HTR-8/SVneo (cell line): ENCODE measurements around the gene ZBTB7B.

Experiments
- DNase-seq: peaks from one replicate; pipeline ENCODE4 v3.0.0; 2011; ENCODE audit warnings: low spot score, mixed read lengths; ENCODE audit not compliant: insufficient read length
- FAIRE-seq: peaks from 2 replicates; lab custom pipeline; 2011; peaks lifted over from hg19 to GRCh38; lab: Jason Lieb, UNC

ZBTB7B gene

DNA sequence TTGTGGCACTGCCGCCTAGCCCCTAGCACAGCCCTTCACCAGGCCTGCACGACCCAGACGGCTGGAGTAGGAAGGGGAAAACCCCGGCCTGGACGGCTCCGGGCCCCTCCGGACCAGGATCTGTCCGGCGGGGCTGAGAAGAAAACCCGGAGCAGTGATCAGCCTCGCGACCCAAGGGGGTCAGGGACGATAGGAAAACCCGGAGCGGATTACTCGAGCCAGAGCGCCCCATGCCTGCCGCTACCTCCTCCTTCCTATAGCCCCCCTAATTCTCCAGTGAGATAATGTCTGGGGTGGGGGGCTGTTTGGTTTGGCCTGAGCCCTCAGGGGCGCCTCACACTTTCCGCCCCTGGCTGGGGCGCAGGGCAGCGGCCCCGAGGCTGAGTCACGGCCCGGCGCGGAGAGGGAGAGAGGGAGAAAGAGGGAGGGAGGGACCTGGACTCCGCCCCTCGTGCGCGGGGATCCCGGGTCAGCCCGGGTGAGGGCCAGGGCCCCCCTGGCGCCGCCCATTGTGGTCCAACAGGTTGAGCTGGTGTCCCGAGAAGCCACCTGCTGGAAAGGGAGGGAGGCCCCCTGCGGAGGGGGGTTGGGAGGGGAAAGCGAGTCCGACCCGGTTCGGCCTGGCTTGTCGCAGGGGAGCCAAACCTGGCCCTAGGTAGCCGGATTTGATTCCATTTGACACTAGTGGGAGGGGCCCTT is 1.7 kb upstream of the ZBTB7B start:
- no peak for FAIRE-seq
- peak; percentile 78 for DNase-seq

DNA sequence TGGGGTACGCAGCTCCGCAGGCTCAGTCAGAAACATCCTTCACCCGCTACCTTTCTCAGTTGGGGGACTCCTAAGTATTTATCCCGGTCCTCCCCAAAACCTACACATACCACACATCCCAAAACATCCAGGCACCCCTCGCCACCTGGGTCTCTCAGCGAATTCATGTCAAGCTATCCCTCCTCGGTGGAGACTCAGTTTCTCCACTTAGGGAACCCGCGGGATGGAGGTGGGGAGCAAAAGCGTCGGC is 1.3 kb upstream of the ZBTB7B start:
- DNase-seq: peak; percentile 38
- no peak for FAIRE-seq

GRCh38 chr1:155001675-155002463 is 733 bp upstream of the ZBTB7B start:
- FAIRE-seq: no peak
- DNase-seq: peak; percentile 96

- DNase-seq (no peak), FAIRE-seq (no peak)
Observed at GRCh38 chr1:155003227-155003765, 694 bp downstream of the ZBTB7B start.

GRCh38 chr1:155003766-155004351 is 1.3 kb downstream of the ZBTB7B start:
- DNase-seq (peak; percentile 55), FAIRE-seq (no peak)

DNA sequence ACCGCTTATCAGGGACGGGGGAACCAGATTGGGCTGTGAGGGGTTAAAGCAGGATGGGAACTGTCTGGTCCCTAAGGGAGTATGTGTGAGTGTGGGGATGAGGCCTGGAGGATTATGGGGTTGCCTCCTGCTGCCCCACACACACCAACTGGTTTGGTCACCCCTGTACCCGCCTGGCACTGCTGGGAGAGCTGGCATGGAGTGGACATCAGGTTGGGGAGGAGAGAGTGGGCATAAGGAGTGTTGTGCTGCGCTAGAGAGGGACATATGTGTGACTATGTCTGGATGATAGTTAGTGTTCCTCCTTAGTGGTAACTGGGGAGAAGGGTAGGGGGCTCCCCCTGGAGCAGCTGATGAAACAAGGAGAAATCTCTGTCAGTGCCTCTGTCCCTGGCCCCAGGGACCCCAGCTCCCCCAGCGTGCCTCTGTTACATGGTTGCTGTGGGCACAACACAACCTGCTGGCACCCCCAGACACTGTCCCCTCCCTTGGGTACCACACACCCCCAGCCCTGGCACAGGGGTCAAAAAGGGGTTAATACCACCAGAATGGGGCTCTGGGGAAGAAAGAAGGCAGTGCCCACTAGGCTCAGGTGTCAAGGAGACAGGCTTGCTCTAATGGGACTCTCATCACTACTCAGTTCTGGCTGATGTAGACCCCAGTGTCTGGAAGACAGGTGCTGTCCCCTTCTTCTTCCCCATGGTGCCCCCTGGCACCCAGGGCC is 1.9 kb downstream of the ZBTB7B start:
- no peak for DNase-seq

DNA sequence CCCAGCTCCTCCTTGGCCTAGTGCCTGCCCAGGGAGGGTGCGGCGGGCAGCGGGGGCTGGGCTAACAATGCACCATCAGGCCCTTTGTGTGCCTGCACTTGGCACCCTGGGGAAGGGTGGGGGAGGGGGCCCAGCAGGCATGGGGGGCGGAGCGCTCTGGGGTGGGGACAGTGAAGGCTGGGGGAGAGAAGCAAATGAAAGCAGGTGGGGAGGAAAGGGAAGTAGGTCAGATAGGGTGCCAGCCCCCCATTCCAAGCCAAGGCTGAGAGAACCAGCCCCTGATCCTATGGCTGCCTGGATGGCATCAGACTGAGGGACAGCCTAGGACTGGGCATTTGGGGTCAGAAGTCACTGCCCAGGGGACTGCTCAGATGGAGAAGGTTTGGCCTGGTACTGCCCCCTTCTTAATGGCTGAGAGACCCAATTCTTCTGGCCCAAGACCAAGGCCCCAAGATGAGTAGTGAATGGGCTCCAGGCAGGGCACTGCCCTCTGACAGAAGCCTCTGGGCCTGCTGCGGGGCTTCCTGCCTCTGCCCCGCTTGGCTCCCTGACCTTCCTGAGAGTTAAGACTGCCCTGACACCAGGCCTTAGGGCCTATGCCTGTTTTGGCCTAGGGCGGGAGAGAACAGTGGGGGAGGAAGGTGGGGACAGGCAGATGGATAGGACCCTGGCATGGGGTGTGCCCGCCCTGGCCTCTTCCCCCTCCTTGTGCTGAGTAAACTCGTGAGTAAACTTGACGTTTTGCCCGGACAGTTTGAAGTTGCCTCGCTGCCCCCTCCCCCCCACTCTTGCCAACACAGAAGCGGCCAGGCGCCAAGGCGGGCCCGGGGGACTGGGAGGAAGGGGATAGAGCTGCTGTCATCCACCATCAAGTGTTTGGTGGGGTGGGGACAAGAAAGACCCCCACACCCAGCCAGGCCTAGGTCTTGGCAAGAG is 2.7 kb downstream of the ZBTB7B start:
- DNase-seq (no peak), FAIRE-seq (no peak)

More for the DNA sequence above, 1.9 kb downstream of the ZBTB7B start:
- no peak for FAIRE-seq

DNA sequence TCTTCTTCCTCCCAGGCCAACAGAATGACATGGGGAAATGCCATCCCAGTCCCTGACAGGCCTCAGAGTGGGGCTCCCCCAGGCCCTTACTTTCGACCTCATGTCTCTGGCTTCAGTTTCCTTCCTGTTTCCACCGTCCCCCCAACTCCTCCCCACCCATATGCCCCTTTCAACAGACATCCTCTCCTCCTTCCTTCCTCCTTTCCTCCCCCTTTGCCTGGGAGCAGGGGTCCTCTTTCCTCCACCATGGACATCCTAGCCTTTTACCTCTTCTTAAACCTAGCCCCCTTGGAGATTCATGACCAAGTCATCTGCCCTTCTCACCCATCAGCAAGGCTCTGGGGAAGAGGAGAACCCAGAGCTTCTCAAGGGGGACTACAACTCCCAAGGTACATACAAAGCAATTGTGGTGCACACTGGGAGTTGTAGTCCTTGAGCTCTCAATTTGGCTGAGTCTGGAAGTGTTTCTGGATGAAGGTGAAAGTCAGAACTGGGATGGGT is 4.0 kb downstream of the ZBTB7B start:
- FAIRE-seq (no peak), DNase-seq (no peak)

DNA sequence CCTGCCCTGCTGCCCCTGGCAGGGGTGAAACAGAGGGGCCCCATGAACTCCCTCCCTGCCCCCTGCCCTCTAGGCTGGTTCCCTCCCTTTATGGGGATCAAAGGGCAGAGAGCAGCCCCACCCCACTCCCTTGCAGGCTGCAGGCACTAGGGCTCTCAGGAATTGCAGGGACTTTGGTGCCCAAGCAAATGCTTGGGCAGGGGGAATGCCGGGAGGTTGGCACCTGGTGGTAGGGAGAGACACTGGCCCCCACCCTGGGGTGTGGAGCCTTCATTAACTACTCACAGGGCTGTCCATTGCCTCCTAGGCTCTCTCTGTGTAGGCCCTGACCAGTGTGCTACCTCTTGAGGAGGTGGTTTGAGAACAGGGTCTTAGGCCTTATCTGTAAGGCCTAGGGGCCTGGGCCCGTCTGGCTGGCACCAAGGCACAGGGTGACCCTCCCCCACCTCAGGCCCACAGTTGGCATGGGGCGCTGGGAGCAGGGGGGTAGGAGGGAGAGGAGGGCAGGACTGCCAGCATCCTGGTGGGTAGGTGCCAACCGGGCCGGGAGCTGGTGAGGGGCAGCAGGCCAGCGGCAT is 4.7 kb downstream of the ZBTB7B start:
- DNase-seq (no peak), FAIRE-seq (no peak)

DNA sequence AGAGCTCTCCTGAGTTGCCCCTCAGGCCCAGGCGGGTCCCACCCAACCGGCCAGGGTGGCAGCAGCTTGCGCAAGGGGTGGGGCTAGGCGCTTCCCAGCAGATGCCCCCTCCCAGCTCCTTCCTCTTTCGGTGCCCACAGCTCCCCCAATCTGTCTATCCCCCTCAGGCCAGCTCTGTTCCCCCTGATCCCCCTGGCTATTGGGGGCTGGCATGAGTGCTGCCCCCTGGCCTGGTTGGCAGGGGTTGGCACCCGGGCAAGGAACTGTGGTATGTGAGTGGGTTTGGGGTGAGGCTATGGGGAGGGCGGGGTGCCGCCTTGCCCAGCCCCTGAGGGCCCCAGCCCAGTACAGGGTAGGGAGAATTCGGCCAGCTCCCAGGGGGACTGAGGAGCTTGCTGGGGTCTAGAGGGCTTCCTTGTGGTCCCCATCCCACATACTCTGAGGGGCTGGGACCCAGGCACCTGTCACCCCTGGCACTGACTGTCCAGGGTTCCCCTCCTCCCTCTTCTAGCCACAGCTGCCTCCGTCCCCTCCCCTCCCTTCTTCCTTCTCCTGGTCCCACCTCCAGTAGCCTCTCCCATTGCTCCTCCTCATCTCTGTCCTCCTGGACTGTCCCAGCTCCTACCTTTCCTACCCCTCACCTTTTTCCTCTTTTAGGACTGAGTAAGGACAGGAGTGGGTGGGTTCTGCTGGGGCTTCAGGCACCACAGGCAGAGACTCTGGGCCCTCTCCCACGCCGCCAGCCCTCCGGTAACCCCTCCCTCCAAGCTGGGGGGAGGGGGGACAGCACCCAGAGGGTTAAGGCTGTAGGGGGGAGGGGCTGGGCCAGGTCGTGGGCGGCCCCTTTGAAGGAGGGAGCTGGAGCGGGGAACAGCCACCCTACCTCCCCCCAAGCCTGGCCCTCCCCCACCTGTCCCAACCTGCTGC is 5.7 kb downstream of the ZBTB7B start:
- no peak for DNase-seq
- FAIRE-seq: no peak

- no peak for DNase-seq
- no peak for FAIRE-seq
Observed at GRCh38 chr1:155009221-155009711, 6.7 kb downstream of the ZBTB7B start.

- no peak for FAIRE-seq
Observed at GRCh38 chr1:155009742-155010141, 7.1 kb downstream of the ZBTB7B start.

DNA sequence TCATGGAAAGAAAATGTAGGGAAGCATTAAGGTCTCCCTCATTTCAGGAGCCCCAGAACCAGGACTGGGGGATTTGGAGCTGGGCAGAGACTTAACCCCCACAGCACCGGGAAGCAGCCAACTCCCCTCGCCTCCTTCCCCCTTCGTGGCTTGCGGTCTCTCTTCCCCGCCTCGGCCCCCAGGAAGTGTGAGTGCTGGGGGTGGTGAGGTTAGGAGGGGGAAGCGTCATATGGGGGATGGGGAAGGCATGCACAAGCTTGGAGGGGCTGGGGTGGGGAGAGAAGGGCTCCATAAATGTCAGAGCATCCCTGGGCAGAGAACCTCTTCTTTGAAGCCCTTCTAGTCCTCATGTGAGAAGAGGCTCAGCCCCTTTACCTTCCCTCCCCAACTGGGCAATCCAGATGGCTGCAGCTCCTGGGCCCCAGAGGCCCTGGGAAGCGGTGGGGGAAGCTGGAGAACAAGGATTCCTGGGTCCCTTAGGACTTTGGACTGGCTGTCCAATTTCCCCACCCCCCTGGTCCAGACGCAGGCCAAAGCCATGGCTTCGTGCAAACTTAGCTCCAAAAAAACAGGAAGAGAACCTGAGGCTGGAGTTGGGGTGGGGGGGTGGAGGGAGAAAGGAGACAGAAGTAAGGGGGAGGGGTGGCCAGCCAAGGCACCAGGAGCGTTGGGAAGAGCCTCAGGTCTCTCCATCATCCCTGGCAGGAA is 7.8 kb downstream of the ZBTB7B start:
- no peak for FAIRE-seq
- DNase-seq: no peak

More at GRCh38 chr1:155009742-155010141, 7.1 kb downstream of the ZBTB7B start:
- no peak for DNase-seq

- DNase-seq (no peak), FAIRE-seq (no peak)
Observed at GRCh38 chr1:155011004-155011416, 8.4 kb downstream of the ZBTB7B start.

GRCh38 chr1:155011437-155012025 is 8.9 kb downstream of the ZBTB7B start:
- FAIRE-seq (no peak), DNase-seq (no peak)

GRCh38 chr1:155012026-155012546 is 9.5 kb downstream of the ZBTB7B start:
- FAIRE-seq (no peak), DNase-seq (no peak)
